GM21528 (cell line): ENCODE results near the gene CNGA1.
A peak's percentile ranks its signal among the peaks of the same experiment; 100 is the strongest.
"Not testable (repeated sequence)": the region's sequence is repeated elsewhere in the genome, so short reads cannot be mapped to it uniquely, and the experiment has no call there.

Experiments used
- ATAC-seq: cut with Tn5 transposase; IDR thresholded peaks from one replicate; pipeline ENCODE4 v1.9.1; 2021; ENCODE audit warnings: mild to moderate bottlenecking, moderate library complexity; ENCODE audit not compliant: unreplicated experiment, low FRiP score

The CNGA1 gene

DNA sequence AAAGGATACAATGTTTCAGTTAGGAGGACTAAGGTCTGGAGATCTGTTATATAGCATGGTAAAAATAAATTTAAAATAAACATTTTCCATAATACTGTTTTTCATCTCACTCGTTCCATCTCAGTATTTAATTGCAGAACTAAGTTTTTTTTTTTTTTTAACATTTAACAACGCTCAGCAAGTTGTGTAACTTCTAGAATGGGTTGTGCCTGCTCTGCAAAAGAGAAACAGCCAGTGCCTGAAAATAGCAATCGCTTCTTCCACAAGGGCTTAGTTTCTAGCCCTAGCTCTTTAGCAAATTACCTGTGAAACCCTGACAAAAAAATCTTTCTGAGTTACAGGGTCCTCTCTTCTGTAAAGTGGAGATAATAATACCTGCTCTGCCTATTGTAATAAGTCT lies 41.9 kb downstream of the CNGA1 start:
- ATAC-seq: no peak

DNA sequence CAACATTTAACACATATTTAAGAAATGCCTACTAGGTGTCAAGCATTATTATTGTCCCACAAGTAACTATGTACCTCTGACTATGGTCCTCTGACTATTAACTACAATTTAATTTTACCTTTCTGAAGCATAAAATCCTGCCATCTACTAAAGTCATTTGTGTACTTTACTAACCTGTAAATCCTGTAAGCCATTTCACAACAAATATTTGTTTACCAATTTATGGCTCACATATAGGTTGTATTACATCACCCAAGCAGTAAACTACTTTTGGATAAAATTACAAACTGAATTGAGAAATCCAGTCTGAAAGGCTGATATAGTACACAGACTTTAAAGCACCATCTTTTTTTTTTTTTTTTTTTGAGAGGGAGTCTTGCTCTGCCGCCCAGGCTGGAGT lies 43.8 kb downstream of the CNGA1 start:
- ATAC-seq: no peak

DNA sequence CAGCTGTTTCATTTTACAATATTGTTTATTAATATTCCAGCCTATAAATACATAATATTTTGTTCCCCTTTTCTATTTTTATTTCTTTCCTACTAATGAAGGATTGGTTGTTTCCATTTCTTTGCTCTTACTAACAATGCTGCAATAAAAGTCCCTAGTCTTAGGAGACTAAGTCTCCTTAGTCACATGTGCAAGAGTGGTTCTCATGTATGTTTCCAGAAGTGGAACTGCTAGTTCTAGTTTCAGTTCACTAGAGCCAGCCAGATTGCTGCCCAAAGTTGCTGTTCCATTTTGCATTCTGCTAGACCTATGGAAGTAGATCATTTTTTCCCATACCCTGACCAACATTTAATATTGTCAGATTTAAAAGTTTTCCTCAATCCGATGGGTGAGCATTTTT lies 44.3 kb downstream of the CNGA1 start:
- ATAC-seq: peak; percentile 80

DNA sequence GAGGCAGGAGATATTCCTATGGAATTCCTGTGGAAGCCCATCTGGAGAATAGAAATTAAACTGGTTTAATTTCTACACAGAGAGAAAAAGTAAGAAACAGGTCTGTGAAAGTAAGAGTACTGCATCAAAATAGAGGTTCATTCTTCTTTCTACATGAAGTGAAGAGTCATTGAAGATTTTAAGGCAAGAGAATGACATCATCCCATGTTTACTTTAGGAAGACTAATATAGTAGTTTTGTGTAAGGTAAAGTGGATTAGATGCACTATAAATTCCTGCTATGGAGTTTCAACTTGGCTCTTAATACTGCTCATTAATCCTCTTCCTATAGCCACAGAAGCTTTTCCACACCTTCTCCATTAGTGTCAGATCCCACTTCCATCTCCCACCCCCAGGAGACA lies 47.6 kb downstream of the CNGA1 start:
- no peak for ATAC-seq

DNA sequence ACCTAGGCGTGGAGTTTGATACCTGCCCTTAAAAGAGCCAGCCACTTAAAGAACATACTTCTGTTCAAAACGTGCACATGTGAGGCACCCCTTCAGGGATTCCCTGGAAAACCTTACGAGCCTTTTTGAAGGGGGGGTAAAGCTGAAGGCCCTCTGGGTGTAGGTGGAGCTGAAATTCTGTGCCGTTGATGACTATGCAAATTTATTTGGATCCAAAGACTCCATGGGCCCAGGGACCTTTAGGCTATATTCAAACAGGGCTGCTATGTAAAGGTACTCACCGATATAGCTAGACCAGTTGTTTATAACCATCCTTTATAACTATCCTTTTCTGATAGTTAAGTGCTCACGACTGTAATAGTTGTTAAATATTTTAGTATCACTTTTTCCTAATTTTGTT lies 61.8 kb downstream of the CNGA1 start:
- ATAC-seq: no peak

DNA sequence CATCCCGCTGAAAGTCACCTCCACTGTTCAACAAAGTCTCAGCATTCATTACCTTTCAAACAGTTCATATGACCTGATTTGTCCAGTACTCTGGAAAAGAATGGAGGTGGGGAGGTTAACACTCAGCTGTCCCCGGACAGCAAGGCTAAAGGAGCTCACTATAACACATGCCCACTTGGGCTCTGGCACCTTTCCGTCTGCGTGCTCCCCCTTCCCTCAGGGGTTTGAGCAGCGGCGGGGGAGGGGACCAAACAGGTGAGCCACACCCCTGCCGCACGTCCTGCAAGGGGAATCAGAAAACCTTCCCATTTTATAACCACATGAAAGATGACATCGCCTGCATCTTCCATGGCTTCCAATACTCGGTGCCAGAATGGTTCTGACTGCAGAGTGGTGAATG lies 62.2 kb downstream of the CNGA1 start:
- no peak for ATAC-seq

DNA sequence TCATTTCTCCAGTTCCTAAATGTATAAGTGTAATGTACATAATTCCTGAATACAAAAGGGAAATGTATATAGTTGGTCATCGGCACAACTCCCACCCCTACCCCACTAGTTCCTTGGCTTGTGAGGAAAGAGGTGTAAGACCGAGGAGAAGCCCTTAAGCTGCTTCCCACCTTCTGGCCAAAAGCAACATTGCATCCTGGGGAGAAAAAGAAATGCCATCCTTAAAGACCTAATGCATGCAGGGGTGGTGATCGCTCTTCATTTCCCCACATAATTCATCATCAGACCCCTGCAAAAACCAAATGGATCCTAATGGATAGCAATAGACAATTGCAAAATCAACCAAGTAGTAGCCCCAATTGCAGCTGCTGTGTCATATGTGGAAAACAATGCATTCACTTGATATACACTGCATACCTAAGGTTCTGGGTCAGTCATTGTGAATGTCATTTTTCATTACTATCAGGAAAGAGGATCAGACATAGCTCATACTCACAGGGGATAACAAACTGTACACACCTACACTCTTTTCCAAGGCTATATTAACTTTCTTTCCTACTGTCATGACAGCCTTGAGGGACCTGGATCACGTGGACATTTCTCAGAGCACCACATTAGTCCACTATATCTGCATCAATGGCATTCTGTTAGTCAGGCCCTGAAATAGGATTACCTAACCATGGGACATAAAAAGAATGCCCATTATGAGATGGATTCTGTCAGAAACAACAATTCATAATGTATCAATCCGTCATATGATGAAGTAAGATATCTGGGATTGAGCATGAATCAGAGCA lies 70.4 kb downstream of the CNGA1 start:
- ATAC-seq: no peak

DNA sequence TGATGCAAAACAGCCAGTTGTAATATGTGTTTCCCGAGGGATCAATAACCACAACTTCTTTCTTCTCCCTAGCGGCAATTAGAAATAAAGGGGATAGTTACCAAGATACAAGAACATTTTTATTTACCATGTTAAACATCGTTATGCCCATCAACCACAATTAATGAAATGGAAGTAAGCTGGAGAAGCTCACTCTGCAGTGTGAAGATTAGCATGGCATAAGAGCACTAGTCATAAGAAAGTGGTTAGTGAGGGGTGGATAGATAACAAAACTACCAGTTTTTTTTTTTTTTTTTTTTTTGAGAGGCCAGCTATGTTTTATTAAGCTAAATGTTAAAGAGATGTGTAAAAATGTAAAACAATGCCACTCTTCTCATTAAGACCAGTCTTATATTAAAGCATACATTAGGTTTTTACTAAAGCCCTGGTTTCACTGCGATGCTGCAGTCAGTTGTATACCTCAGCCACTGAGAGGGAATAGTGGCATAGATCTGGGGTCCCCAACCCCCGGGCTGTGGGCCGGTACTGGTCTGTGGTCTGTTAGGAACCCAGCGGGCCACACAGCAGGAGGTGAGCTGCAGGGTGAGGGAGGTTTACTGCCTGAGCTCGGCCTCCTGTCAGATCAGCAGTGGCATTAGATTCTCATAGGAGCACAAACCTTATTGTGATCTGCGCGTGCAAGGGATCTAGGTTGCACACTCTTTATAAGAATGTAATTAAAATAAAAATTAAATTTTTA lies 74.2 kb downstream of the CNGA1 start:
- no peak for ATAC-seq

DNA sequence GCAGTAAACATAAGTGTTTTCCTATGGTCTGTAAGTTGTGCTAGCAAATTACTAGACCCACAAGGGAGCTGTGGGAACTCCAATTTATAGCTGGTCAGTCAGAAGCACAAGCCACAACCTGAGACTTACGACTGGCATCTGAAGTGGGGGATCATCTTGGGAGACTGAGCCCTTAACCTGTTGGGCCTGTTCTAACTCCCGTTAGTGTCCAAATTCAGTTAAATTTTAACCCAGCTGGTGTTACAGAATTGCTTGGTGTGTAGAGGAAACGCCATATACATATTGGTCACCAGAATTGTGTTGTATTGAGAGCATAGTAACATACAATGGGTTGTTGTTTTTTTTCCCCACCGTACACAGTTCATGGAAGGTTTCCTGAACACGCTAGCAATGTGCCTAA lies 77.0 kb downstream of the CNGA1 start:
- ATAC-seq: no peak

DNA sequence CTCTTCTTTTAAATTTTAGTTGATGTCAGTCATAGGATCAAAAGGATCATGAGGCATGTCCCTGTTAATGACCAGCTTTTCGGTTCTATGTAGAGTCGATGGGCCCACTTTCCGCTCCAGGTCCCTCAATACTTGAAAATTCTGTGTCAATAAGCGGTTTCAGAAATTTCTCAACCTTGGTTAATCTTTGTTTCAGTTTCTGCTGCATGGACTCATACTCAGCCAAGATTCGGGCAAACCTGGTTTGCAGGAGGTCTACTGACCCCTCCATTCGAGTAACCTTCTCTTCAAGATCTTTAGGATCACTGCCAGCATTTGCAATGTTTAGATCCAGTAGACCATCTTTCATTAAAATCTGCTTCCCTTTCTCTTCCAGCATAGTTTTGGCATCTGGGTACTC lies 80.1 kb downstream of the CNGA1 start:
- ATAC-seq: no peak

DNA sequence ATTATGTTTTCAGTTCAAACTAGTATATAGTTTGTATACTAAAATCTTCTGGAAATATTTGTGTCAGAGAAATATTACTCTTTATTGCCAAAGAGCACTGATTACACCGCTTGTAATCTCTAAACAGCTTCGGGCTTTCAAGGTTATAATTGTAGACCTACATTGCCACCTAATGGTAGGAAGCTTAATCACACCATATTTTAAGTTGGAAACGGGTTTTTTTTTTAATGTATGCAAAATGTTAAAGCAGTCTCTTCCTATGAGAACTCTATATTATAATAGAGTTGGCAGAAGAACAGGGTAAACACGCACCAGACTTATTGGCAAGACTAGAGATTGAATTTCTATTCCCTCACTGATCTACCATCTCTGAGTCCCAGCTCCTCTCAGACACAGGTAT lies 82.6 kb downstream of the CNGA1 start:
- no peak for ATAC-seq

DNA sequence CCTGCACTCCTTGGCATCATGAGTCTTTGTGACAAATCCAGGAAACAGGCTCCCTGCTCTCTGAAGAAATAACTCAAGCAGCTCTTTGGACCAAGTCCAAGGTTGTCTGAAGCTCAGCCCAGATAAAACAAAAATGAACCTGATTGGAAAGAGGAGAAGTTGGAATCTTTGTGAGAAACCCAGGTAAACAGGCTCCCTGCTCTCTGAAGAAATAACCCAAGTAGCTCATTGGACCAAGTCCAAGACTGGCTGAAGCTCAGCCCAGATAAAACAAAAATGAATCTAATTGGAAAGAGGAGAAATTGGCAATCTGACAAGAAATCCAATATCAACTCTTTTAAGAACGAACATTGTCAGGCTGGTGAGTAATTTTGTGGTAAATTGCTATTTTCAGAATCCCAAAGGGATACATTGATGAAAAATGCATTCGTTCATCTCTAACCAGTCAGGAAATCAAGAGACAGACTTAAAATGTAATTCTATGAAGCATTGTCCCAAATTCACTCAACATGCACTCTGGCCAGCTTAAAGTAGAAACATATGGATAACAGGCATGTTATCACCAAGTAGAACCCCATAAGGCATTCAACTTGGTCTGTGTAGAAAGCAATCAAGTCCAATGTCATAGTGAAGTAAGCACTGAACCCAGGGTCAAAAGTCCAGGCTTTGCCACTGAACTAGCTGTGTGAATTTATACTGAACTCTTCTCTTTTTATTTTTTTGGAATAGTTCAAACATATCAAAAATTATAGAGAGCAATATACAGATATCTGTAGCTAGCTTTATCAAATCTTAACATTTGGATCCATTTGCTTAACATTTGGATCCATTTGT lies 85.3 kb downstream of the CNGA1 start:
- ATAC-seq: no peak

DNA sequence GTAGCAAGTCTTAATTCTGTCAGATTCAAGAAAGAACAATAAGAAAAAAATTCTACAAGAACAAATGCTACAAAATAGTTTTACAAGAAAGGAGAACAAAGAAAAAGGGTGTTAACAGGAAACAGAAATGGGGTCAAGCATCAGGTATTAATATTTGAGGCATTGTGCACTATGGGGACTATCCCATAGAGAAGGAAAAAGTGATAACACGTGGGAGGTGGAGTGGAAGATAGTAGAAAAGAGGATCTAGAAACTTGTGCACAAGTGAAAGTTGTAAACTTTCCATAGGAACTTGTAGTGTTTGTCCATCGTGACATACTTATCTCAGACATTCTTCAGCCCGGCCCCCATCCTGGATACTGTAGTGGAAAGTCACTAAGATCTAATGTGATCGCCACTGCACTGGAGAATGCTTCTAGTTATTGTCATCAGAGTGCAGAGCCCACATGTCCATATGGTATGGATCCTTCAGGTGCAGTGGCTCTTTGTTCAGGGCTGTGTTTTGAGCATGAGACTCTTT lies 86.7 kb downstream of the CNGA1 start:
- no peak for ATAC-seq

DNA sequence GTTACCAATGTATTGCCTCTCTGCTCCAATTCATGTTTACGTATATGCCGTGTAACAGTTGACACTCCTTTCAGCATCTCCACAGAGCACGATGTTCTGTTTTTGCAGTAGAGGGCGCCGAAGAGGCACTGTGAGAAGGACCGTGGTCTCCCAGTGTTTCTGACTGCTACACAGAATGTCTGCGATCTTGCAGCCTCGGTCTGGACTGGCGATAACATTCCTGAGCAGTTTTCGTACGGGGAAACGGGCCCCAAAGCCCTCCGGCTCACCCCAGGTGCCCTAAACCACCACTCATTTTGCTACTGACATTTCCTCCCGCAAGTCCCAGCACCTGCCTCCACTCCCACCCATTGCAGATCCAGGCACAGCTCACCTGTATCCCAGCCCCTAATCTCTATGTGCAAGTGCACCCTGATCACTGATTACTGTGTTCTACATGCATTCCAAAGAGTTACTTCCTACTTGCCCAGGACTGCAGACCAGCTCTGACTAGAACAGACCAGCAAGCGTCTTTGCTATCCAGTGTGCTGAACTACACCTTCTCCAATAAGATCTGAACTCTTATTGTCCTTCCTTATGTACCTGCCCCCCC lies 89.7 kb downstream of the CNGA1 start:
- peak; percentile 91 for ATAC-seq

DNA sequence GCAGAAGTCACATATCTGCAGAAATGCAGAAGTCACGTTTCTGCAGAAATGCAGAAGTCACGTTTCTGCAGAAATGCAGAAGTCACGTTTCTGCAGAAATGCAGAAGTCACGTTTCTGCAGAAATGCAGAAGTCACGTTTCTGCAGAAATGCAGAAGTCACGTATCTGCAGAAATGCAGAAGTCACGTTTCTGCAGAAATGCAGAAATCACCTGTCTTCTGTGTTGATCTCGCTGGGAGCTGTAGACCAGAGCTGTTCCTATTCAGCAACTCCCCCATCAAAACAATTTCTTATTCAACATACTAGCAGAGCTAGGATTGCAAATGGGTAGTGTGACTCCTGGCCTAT lies 93.2 kb downstream of the CNGA1 start:
- not testable (repeated sequence) for ATAC-seq

DNA sequence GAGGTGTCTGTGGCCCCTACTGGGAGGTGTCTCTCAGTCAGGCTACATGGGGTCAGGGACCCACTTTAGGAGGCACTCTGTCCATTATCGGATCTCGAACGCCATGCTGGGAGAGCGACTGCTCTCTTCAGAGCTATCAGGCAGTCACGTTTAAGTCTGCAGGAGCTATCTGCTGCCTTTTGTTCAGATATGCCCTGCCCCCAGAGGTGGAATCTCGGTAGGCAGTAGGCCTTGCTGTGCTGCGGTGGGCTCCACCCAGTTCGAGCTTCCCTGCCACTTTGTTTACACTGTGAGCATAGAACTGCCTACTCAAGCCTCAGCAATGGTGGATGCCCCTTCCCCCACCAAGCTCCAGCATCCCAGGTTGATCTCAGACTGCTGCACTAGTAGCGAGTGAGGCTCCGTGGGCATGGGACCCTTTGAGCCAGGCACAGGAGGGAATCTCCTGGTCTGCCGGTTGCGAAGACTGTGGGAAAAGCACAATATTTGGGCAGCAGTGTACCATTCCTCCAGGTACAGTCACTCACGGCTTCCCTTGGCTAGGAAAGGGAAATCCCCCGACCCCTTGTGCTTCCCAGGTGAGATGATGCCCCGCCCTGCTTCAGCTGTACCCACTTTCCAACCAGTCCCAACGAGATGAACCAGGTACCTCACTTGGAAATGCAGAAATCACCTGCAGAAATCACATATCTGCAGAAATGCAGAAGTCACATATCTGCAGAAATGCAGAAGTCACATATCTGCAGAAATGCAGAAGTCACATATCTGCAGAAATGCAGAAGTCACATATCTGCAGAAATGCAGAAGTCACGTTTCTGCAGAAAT lies 93.8 kb downstream of the CNGA1 start:
- not testable (repeated sequence) for ATAC-seq

DNA sequence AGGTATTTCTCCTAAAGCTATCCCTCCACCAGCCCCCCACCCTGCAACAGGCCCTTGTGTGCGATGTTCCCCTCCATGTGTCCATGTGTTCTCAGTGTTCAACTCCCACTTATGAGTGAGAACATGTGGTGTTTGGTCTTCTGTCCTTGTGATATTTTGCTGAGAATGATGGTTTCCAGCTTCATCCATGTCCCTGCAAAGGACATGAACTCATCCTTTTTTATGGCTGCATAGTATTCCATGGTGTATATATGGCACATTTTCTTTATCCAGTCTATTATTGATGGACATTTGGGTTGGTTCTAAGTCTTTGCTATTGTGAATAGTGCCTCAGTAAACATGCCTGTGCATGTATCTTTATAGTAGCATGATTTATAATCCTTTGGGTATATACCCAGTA lies 99.3 kb downstream of the CNGA1 start:
- ATAC-seq: not testable (repeated sequence)

DNA sequence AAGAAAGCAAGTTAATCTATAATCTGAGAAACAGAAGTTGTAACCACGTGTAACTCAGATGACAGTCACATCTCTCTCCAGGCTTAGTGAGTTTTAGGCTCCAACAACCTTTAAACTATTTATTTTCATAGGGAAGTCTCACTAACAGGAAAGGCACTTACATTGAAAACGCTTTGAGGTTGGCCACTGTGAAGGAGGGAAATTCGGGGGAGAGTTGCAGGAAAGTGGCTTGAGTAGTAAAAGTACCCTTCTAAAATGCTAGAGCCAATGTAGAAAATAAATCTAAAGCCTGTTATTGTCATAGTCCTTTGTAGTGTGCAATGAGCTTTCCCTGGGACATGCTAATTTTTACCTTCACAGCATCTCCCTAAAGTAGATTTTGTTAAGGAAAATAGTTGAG lies 101.1 kb downstream of the CNGA1 start:
- ATAC-seq: no peak

DNA sequence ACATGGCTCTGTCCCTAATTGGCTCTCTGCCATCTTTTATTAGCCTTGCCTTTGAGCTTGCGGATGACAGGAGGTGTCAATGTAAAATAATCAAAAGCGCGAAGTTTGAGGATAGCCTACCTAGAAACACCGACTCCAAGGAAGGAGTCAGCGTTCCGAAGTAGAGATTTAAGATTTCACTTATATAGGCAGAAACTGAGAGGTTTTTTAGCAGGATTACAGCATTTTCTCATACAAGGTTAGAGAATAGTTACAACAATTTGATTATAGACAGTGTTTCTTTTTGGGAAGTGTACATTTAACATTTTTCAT lies 101.6 kb downstream of the CNGA1 start:
- ATAC-seq: peak; percentile 26
